ENCODE data around the gene ATAD3C. TPM values are rescaled to one million over a fixed set of nuclear protein-coding genes. Genes with fewer than 3 reads are reported as not detected.

The ATAD3C gene
- total and polyA plus RNA-seq, 2 experiments from 2014 or later = 0.51 TPM; not detected in 1

DNA sequence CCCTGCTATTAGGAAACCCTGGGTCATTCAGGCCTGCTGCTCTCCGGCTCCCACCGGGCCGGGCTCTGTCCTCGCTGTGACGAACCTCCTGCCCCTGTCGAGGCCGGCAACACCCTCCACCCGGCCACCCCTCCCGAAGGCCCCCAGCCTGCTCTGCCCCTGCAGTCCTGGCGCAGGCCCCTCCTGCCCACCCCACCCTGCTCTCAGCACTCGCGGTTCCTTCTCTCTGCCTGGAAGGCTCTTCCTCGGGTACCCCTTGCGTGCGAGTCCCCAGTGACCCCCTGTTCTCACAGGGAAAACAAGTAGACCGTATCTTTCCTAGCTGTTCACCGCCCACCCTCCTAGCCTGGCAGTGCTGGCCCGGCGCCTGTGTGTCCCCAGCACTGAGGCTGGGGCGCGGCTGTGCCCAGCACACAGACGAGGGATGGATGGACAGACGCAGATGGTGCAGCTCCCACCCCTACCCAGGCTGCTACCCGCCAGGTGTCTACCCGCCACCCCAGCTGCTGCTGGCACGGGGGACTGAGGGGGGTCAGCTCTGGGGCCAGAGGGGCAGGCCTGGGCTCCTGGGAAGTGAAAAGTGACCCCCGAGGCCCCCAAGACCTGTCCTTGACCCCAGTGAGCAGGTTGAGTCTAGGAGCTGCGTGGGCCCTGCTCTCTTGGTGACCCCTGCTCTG is 17.1 kb upstream of the ATAD3C start:
- no peak overlapping the region for H3K27ac ChIP-seq
- no peaks in the 10 kb centered on the region for H3K4me1 ChIP-seq (ENCODE audit: insufficient read depth)
- no peak for DNase-seq
- no peak overlapping the region for H2AFZ ChIP-seq
- no peaks in the 10 kb centered on the region for H4K20me1 ChIP-seq (ENCODE audit: insufficient read depth)
- no peak overlapping the region for H3K9ac ChIP-seq
- H3K36me3 ChIP-seq (ENCODE audit: low read depth) = no peaks in the 10 kb centered on the region
- no peak overlapping the region for H3K4me3 ChIP-seq
- in situ Hi-C loops (cut with MboI) = no loop called here
- H3F3A ChIP-seq (ENCODE audit: insufficient read depth) = 0 out of 2 replicates have a peak, but pooled peaks cover 7% of the 10 kb centered on the region
- TF ChIP-seq EZH2 (IDR thresholded peaks at IDR 0.05; ENCODE audit: insufficient read depth, poor library complexity, severe bottlenecking) = no peak
- TF ChIP-seq EZH2phosphoT487 (IDR thresholded peaks at IDR 0.05; ENCODE audit: insufficient read depth, low read depth) = no peak
- no peaks in the 10 kb centered on the region for H3K79me2 ChIP-seq (ENCODE audit: insufficient read depth)
- no peak overlapping the region for H3K4me2 ChIP-seq (ENCODE audit: unreplicated experiment)
- no peaks in the 10 kb centered on the region for H3K9me3 ChIP-seq (ENCODE audit: low read depth)
- H3K9me2 ChIP-seq (ENCODE audit: insufficient read depth) = no peaks in the 10 kb centered on the region
- 88 to 90% methylated on average over 18 to 27 of the region's 28 CpGs for WGBS, 2 experiments (ENCODE audit: low coverage in 1 of 2, low lambda C conversion rate in 2 of 2, missing lambda C conversion rate in 2 of 2)
- no peaks in the 10 kb centered on the region for H3K27me3 ChIP-seq (replicated peaks; ENCODE audit: insufficient read depth)

DNA sequence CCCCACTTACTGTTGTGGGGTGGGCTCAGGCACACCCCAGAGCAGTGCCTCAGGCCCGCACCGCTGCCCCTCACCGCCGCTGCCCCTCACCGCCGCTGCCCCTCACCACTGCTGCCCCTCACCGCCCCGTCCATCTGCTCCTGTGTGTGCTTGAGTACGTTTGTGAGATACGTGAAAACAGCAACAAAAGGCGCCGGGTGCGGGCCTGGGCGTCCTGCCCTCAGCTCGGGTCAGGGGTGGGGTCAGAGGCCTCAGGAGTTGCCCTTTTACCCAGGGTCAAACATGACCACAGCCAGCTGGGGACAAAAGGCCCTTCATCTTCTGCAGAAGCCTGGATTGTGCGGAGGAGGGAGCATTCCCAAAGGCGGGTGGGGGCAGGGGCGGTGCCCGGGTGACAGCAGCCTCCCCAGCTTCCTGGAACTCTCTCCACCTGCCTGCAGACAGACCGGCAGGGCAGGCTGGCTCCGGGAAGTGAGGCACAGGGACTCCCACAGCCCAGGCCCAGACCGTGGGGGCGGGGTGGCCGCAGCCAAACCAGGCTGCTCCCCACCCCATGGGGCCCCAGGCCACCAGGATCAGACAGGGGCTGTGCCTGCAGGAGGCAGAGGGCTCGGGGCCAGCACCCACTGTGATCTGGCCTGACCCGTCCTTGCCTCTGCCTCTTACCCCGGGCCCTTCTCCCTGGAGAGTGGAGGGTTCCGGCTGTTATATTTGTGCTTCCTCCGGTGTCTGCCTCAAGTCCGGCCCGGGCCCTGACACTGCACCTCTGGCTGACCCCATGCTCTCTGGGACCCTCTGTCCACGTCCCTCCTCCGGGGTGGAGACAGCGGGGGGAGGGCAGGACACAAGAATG is 16.3 kb upstream of the ATAD3C start:
- in situ Hi-C loops (cut with MboI) = no loop called here
- no peak for TF ChIP-seq EZH2phosphoT487 (IDR thresholded peaks at IDR 0.05; ENCODE audit: insufficient read depth, low read depth)
- TF ChIP-seq EZH2 (IDR thresholded peaks at IDR 0.05; ENCODE audit: insufficient read depth, poor library complexity, severe bottlenecking) = no peak
- H3K36me3 ChIP-seq (ENCODE audit: low read depth) = no peaks in the 10 kb centered on the region
- H4K20me1 ChIP-seq (ENCODE audit: insufficient read depth) = no peaks in the 10 kb centered on the region
- H3K79me2 ChIP-seq (ENCODE audit: insufficient read depth) = no peaks in the 10 kb centered on the region
- H2AFZ ChIP-seq = no peak overlapping the region
- no peaks in the 10 kb centered on the region for H3K9me3 ChIP-seq (ENCODE audit: low read depth)
- no peaks in the 10 kb centered on the region for H3K9me2 ChIP-seq (ENCODE audit: insufficient read depth)
- 85 to 88% methylated on average over 20 to 33 of the region's 34 CpGs for WGBS, 2 experiments (ENCODE audit: low coverage in 1 of 2, low lambda C conversion rate in 2 of 2, missing lambda C conversion rate in 2 of 2)
- no peak overlapping the region for H3K4me2 ChIP-seq (ENCODE audit: unreplicated experiment)
- no peak for DNase-seq
- H3K4me1 ChIP-seq (ENCODE audit: insufficient read depth) = no peaks in the 10 kb centered on the region
- H3K27me3 ChIP-seq (replicated peaks; ENCODE audit: insufficient read depth) = no peaks in the 10 kb centered on the region
- no peak overlapping the region for H3K4me3 ChIP-seq
- 0 out of 2 replicates have a peak, but pooled peaks cover 7% of the 10 kb centered on the region for H3F3A ChIP-seq (ENCODE audit: insufficient read depth)
- H3K9ac ChIP-seq = no peak overlapping the region
- no peak overlapping the region for H3K27ac ChIP-seq

DNA sequence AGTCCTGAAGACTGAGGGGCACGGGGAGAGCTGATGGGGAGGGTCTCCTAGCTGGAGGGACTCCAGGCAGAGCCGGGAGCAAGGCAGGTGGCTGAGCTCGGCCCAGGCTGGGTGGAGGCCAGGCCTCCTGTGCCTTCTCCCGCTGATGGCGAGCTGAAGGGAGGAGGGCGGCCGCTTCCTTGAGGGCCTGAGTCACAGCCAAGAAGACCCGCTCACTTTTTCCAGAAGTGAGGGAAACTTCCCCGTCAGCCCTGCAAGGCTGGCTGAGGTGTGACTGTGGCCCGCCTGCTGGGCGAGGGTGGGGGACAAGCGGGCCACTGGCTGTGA is 15.7 kb upstream of the ATAD3C start:
- H4K20me1 ChIP-seq (ENCODE audit: insufficient read depth) = no peaks in the 10 kb centered on the region
- no peaks in the 10 kb centered on the region for H3K9me3 ChIP-seq (ENCODE audit: low read depth)
- H3K9me2 ChIP-seq (ENCODE audit: insufficient read depth) = no peaks in the 10 kb centered on the region
- 0 out of 2 replicates have a peak, but pooled peaks cover 7% of the 10 kb centered on the region for H3F3A ChIP-seq (ENCODE audit: insufficient read depth)
- no peaks in the 10 kb centered on the region for H3K27me3 ChIP-seq (replicated peaks; ENCODE audit: insufficient read depth)
- H3K4me3 ChIP-seq = no peak overlapping the region
- H3K27ac ChIP-seq = no peak overlapping the region
- H3K36me3 ChIP-seq (ENCODE audit: low read depth) = no peaks in the 10 kb centered on the region
- no peak overlapping the region for H2AFZ ChIP-seq
- 74 to 75% methylated on average over 11 of the region's 12 CpGs for WGBS, 2 experiments (ENCODE audit: low coverage in 1 of 2, low lambda C conversion rate in 2 of 2, missing lambda C conversion rate in 2 of 2)
- no peak overlapping the region for H3K9ac ChIP-seq
- no peaks in the 10 kb centered on the region for H3K4me1 ChIP-seq (ENCODE audit: insufficient read depth)
- DNase-seq = peak; percentile 57
- no peak for TF ChIP-seq EZH2 (IDR thresholded peaks at IDR 0.05; ENCODE audit: insufficient read depth, poor library complexity, severe bottlenecking)
- in situ Hi-C loops (cut with MboI) = no loop called here
- no peaks in the 10 kb centered on the region for H3K79me2 ChIP-seq (ENCODE audit: insufficient read depth)
- H3K4me2 ChIP-seq (ENCODE audit: unreplicated experiment) = no peak overlapping the region

DNA sequence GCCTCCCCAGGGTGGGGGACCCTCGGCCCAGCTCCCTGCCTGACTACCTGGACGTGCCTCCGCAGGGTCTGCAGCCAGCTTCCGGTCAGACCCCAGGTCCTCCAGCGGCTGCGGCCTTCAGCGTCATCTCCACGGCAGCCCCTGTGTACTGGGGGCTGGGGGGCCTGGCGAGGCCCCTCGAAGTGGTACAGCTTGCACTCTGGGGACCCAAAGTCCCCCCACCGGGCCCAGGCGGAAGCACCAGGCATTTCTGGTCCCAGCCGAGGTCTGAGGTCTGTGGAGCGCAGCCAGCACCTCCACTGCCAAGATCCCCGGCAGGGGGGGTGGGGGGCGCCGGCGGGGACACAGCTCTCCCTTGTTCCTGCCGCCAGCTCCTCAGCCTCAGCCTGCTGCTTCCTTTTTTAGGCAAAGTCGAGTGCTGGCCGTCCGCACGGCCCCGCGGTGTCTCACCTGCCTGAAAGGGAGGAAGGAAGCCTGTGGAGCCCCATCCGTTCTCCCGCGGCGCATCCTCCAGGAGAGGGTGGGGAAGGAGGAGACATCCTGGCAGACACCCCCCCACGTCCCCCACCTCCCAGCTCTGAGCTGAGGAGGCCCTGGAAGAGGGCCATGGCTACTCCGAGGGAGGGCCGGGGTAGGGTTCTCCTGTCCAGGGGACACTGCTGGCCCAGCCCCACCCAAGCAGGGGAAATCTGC is 15.2 kb upstream of the ATAD3C start:
- H2AFZ ChIP-seq = no peak overlapping the region
- H4K20me1 ChIP-seq (ENCODE audit: insufficient read depth) = no peaks in the 10 kb centered on the region
- no peaks in the 10 kb centered on the region for H3K79me2 ChIP-seq (ENCODE audit: insufficient read depth)
- no peak overlapping the region for H3K9ac ChIP-seq
- no peaks in the 10 kb centered on the region for H3K9me3 ChIP-seq (ENCODE audit: low read depth)
- no peak overlapping the region for H3K4me3 ChIP-seq
- H3K36me3 ChIP-seq (ENCODE audit: low read depth) = no peaks in the 10 kb centered on the region
- H3F3A ChIP-seq (ENCODE audit: insufficient read depth) = 0 out of 2 replicates have a peak, but pooled peaks cover 7% of the 10 kb centered on the region
- H3K9me2 ChIP-seq (ENCODE audit: insufficient read depth) = no peaks in the 10 kb centered on the region
- H3K27ac ChIP-seq = no peak overlapping the region
- H3K4me2 ChIP-seq (ENCODE audit: unreplicated experiment) = no peak overlapping the region
- no peaks in the 10 kb centered on the region for H3K27me3 ChIP-seq (replicated peaks; ENCODE audit: insufficient read depth)
- in situ Hi-C loops (cut with MboI) = no loop called here
- WGBS, 2 experiments (ENCODE audit: low coverage in 1 of 2, low lambda C conversion rate in 2 of 2, missing lambda C conversion rate in 2 of 2) = 50 to 53% methylated on average over 27 to 31 of the region's 32 CpGs
- no peaks in the 10 kb centered on the region for H3K4me1 ChIP-seq (ENCODE audit: insufficient read depth)
- no peak for DNase-seq
- TF ChIP-seq EZH2phosphoT487 (IDR thresholded peaks at IDR 0.05; ENCODE audit: insufficient read depth, low read depth) (no peak), EZH2 (IDR thresholded peaks at IDR 0.05; ENCODE audit: insufficient read depth, poor library complexity, severe bottlenecking) (no peak)

Measured in GM23248 (cell line).